NCI-H345 treated with DMSO at 0.1 percent for 48 hours (cell line): Measurements from ENCODE around the gene FRRS1.
"Not testable (repeated sequence)": the region's sequence is repeated elsewhere in the genome, so short reads cannot be mapped to it uniquely, and the experiment has no call there.

Experiments used
- DNase-seq: peaks from one replicate; lab custom pipeline; 2025; ENCODE audit not compliant: unreplicated experiment; lab: John Stamatoyannopoulos, UW

Gene FRRS1

DNA sequence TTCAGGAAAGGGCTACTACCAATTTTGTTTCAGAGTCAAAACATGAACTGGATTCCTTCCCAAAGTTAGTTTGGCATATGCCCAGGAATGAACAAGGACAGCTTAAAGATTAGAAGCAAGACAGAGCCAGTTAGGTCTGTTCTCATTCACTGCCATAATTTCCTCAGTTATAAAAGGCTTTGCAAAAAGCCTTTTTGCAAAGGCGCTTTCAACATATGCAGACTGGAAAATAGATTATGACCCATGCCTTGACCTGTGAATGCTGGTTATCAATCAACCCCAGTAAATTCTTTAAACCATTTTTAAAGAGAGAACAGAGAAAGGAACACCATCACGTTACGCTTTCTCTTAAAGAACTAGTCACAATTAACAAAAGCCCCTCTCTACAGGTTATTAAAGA lies 1.7 kb upstream of the FRRS1 start:
- no peak for DNase-seq

DNA sequence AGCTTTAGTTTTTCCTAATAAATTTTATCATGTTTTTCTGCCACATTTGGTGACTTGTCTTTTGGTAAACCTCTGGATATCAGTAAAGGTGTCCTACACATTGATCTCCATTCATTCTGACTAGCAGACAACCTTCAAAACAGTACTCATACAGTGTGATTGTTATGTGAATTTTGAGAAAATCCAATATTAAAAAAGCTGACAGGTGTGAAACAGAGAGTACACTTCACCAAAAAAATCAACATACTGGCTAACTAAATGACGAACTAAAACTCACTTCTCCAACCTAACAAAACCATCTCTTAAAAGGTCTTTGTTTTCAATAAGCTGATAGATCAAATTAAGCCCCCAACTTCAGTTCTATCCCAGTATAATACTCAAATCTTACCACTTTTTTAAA lies 1.5 kb downstream of the FRRS1 start:
- DNase-seq = no peak

DNA sequence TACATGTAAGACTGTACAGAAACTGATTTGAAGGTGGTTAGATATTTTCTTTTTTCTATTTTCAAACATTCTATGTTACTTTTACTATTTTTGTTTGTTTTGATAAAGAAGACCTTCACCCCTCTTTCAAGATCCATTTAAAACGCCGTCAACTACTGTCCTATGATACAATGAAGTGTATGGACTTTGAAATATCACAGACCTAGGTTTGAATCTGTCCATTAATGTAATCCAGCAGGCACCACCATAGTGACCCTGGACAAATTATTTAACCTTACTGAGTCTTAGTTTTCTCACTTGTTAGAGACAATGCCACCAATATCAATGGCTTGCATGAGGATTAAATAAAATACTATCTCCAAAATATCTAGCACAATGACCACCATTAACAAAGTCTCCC lies 2.0 kb downstream of the FRRS1 start:
- DNase-seq = no peak

DNA sequence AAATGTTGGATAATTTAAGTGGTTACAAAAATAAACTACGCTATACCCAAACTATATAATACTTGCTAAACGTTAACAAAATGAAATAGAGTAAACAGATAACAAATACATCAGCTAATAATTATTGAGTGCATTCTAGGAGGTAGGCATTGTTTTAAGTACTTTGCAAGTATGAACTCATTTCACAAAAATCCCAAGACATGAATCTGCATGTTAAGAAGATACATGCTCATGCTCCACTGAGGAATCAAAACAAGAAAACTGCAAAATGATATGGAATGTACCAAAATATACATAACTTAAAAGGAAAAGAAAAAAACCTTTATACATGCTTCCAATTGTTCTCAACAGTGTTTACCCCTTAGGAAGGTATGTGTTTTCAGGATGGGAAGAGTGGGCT lies 2.5 kb downstream of the FRRS1 start:
- DNase-seq = no peak

DNA sequence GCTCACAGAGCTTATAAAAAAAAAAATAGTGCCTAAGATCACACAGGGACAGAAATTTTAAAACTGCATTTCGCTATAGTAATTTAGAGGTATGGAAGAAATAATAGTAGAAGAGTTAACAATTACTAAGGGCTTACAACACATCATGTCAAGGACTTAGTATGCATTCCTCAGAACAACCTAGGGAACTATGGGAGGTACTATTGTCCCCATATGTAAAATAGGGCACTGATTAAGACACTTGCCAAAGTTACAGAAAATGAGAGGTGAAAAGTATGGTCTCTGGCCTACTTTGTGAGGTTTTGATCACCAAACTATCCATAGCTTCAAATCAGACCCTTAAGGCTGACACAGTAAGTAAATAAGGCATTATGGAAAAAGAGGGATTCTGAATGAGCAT lies 4.7 kb downstream of the FRRS1 start:
- DNase-seq = no peak

DNA sequence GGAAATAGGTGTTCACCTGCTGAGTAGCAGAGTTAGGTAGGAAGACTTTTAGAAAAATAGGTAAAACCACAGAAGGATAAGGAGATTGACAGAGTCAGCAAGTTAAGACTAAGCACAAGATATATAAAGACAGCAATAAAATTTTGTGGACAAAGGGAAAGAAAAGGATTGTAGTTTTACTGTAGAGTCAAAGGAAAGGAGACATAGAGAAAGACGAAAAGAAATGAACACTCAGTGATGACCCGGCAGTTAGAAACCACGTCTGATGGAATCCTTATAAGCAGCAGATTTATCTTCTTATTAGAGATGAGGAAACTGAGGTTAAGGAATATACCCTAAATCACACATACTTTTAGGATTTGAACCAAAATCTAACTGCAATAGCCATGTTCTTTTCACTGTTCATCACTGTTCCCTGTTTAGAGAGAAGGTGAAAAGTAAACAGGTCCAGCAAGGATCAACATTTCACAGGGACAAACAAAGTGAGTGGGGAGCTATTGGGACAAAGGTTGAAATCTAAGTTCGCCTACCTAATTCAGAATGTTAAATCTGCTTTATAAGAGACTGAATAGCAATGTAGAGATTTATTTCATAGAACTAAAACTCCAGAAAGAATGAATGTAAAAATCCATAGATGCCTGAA lies 6.8 kb downstream of the FRRS1 start:
- no peak for DNase-seq

DNA sequence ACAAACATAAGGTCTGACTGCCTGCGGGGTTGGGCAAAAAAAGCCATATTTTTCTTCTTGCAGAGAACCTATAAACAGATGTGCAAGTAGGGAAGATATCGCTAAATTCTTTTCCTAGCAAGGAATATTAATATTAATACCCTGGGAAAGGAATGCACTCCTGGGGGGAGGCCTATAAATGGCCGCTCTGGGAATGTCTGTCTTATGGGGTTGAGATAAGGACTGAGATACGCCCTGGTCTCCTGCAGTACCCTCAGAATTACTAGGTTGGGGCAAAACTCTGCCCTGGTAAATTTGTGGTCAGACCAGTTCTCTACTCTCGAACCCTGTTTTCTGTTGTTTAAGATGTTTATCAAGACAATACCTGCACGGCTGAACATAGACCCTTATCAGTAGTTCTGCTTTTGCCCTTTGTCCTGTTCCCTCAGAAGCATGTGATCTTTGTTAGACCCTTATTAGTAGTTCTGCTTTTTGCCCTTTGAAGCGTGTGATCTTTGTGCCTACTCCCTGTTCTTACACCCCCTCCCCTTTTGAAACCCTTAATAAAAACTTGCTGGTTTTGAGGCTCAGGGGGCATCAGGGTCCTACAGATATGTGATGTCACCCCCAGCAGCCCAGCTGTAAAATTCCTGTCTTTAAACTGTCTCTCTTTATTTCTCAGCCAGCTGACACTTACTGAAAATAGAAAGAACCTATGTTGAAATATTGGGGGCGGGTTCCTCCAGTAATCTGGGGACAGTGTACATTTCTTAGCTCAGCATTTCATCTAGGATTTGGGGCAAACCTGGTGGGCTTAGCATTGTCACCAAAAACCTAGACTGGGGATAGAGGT lies 7.5 kb downstream of the FRRS1 start:
- DNase-seq = not testable (repeated sequence)

DNA sequence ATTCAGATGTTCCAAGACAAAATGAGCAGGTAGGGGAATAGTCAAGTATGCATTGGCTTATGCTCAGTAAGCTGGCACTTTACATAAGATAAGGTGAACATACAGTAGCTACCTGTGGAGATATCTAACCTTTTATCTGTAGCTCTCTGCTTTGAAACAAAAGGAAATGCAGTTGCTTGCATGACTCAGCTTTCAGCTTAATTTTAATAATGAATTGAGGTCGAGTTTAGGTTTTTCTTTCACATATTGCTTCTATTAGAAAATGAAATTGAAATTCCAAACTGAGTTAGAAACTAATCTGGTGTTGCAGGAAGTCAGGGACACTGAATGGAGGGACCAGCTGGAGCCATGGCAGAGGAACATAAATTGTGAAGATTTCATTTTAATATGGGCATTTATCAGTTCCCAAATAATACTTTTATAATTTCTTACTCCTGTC lies 8.3 kb downstream of the FRRS1 start:
- DNase-seq = no peak

DNA sequence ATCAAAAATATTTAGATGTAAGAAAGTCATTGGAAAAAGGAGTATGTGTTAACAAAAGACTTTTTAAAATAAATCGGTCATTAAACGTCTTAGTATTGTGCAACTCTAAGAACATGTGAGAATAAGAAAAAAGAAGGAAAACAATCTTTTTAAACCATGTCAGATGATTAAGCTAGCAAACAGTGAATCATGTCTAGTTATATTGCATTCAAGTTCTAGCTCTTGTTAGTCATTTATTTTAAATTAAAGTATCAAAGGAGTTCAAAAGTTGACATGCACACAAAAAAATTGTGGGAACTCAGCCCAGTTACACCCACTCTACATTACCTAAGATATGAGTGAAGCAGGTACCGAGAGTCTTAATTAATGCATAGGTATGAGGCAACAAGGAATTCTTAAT lies 9.8 kb downstream of the FRRS1 start:
- no peak for DNase-seq

DNA sequence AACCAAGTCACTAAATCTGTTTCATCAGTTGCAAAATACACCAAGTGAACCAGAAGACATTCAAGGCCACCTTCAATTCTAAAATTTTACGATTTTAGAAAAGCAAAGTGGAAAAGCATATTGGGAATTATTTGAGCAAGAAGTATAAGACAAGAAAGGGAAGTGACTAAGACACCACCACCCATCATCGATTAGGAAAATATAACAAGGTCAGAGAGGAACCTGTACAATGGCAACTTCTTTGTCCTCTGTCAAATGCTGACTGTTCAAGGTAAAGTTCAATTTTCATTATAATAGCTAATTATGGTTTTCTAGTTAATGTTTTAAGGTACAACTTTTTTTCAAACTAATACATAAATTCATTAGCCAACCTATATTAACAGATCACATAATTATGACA lies 10.8 kb downstream of the FRRS1 start:
- DNase-seq = no peak

DNA sequence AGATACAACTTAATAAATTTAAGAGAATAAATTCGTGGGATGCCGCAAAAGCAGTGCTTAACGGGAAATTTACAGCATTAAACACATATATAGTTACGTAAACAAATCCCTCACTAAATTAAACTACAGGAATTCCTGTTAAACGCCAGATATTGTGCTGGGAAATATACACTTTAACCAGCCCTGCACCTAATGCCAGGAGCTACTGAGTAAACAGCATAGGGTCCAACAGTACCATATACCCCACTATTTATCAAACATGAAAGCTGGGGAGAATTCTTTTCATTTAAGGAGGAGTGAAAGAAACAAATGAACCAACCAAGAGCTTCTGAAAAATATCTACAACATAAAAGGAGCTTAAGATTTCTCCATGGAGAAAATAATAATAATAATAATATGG lies 11.7 kb downstream of the FRRS1 start:
- DNase-seq = no peak

DNA sequence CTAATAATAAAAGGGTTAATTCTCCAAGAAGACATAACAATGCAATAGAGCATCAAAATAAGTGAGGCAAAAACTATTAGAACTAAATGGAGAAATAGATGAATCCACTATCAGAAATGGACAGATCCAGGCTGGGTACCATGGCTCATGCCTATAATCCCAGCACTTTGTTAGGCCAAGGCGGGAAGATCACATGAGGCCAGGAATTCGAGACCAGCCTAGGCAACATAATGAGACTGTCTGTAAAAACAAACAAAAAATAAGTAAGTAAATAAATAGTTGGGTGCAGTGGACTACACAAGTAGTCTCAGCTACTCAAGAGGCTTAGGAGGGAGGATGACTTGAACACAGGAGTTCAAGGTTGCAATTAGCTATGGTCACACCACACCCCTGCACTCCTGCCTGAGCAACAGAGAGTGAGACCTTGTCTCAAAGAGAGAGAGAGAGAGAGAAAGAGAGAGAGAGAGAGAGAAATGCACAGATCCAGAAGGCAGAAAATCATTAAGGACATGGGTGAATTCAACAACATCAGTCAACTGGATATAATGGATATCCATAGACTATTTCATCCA lies 12.3 kb downstream of the FRRS1 start:
- DNase-seq = no peak

DNA sequence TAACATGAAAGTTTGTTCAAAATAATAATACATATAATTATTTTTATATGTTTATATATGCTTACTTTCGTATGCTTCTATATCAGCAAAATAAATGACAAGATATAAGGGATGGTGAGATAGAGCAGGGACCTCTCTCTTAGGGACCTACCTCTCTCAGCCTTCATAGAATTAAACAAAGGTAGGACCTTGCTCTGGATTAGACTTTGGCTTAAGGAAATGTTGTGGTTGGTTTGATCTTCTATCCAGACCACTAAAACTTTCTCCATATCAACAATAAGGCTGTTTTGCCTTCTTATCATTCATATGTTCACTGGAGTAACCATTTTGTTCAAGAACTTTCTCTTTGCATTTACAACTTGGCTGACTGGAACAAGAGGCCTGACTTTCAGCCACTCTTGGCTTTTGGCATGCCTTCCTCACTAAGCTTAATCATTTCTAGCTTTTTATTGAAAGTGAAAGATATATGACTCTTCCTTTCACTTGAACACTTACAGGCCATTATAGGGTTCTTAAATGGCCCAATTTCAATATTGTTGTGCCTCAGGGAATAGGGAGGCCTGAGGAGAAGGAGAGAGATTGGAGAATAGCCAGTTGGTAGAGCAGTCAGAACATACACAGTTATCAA lies 14.4 kb downstream of the FRRS1 start:
- no peak for DNase-seq

DNA sequence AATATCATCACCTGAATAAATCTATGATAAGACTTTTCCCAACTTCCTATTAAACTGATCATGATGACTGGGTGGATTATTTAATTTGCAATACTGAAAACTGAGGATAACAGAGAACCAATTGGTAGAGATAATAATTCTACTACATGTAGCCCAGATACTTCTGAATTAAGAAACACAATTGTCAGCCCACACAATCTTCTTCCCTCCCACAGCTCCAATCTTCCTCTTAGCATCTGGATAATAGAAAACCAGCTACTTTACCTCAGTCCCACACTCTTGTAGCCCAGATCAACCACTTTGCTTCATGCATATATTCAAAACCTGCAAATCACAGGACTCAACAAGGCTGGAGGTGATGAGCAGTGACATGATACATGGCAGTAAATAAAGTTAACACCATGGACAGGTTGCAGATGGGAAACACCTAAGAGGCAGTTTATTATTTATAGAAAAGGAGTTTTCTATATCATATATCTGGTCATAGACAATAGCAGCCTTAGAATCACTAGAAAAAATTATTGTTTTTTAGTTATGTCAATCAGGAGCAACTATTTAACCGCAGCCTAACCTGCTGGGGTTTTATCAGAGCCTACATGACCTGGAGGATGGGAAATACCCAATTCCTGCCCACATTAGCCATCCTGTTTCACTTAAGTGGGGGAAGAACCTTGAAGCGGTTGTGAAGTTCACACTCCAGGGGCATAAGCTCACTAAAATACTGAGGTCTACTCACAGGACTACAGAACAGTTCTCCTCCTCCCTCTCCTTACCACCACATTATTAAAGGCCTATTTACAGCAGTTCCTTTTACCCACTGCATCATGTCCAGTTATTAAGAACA lies 16.7 kb downstream of the FRRS1 start:
- no peak for DNase-seq

DNA sequence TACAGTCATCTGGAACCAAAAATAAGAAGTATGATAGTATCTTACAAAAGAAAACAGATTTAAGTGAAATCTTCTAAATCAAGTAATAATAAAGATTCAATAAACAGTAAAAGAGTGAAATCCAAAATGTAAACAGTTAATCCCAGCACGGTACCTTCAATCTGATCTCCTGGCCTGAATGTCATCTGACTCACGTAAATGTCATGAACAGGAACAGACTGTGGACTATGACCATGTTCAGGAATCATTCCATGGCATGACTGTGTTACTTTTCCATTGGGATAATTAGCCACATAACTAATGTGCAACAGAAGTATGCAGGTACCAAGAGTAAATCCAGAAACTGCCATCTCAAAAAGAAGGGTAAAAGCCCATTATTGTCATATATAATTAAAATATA lies 18.0 kb downstream of the FRRS1 start:
- DNase-seq = no peak

DNA sequence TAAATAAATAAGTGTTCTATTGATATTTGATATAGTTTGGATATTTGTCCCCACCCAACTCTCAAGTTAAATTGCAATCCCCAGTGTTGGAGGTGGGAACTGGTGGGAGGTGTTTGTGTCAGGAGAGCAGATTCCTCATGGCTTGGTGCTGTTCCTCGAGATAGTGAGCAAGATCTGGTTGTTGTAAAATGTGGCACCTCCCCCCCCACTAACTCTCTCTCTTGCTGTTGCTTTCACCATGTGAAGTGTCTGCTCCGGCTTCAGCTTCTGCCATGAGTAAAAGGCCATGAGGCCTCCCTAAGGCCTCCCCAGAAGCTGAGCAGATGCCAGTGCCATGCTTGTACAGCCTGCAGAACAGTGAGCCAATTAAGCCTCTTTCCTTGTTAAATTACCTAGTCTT lies 20.8 kb downstream of the FRRS1 start:
- DNase-seq = no peak

DNA sequence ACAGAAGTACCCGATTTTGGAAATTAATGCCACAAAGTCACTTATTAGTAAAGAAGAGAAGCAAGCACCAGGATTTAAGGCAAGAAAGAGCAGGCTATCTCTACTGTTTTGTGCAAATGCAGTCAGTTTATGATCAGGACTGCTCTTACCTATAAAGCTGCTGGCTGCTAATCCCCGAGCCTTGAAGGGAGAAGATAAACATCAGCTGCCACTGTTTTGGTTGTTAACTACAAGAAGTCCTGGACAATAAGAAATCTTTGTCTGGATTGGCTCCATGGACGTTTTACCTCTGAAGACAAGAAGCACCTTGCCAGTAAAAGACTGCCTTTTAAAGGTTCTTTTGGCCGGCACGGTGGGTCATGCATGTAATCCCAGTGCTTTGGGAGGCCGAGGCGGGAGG lies 21.4 kb downstream of the FRRS1 start:
- no peak for DNase-seq

DNA sequence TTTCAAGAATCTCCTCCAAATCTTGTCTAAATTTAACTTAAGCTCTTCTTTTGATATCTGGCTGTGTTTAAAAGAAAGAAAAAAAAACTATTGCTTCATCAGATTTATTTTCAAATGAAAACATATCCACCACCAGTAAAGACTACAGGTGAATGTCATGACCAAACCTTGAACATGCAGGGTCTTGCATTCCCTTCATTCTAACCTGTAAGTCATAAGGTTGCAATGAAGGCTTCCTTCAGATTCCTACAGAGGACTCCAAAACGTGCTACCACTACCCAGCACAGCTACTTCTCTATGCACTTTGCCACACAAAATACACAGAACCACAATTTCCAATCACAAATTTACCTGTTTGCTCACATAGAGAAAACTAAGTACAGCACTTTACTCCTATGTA lies 26.3 kb downstream of the FRRS1 start:
- DNase-seq = no peak

DNA sequence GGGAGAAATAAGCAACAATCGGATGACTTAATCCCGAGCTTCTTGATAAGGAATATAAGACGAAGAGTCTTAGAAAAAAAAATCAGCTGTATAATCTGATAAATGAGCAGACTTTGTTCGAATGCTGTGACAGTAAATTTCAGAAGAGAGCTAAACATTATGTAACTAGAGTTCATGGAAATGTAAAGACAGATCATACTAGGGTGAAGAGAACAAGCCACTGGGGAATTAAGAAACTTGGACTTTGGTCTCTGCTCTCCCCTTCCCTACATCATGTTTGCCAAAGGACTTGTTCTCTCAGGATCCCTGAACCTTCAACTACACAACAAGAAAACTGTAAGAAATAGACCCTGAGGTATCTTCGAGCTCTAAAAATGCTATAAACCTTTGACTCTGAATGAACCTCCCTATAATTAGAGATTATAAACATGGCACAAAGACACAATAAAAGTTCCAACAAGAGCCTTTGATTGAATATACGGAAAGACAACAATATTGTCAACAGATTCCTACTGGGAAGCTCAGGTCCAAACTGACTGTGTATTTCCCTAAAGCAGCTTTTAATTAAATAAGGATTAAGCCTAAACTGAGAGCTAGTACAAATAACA lies 27.5 kb downstream of the FRRS1 start:
- DNase-seq = no peak

DNA sequence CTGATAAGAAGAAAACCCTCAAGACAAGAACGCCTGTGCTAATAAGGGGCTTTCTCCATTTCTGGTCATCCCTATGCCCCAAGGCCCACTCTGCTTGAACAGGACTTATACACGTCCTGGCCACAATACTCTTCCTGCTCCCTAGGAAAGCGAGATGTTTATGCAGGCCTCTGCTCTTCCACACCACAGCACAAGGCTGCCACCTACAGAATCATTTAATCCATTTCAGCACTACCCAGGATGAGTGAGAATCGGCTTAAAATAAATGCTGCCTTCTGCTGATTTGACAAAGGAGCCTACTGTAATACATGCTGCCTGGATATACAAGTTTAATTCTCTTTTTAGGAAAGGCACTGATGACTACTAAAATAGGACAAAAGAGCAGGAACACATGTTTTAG lies 29.4 kb downstream of the FRRS1 start:
- no peak for DNase-seq

DNA sequence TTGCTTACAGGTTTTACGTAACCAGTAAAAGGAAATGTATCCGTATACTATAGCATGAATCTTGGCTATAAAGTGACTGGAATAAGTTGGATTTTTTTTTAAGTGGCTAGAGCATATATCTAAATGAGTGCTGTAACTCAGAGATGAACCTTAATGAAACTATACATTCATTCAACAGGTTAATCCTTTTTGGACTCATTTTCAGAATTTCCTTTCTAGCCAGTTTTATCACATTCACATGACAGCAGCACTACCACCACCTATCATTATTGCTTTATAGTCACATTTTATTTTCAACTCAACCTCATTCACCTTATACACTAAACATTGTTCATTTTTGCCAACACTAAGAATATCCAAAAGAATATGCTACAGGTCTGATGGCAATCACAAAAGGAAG lies 30.6 kb downstream of the FRRS1 start:
- no peak for DNase-seq
